ENCODE measurements around the gene HECW1.

DNA sequence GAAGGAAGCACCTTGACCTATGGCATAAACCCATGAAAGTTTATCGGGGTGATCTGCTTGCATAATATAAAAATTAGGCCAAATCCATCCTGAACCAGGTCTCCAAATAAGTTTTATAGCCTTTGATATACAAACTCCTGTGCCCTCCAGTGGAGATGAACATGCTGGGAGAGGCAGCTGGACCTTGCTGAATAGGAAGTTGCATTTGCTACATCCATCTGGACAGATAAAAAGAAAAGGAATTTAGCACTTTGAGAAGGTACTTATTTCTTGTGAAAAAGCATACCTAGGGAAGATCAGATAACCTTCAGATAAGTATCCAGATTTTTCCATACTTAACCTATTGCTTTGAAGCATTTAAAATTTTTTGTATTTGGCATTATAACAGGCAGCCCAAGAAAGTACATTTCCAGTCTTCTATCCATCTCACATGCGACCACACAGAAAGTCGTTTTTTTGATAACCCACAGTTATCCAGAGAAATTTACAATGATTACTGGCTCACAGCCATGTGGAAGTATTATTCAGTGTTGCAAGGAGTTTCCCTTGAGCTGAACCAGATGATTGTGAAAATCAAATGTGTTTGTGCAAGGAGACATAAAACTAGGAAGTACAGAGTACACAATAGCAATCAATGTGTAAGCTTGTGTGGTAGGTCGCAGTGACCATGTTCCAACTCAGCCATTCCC is 346.0 kb downstream of the HECW1 start:
- TF ChIP-seq, protein P1, sequence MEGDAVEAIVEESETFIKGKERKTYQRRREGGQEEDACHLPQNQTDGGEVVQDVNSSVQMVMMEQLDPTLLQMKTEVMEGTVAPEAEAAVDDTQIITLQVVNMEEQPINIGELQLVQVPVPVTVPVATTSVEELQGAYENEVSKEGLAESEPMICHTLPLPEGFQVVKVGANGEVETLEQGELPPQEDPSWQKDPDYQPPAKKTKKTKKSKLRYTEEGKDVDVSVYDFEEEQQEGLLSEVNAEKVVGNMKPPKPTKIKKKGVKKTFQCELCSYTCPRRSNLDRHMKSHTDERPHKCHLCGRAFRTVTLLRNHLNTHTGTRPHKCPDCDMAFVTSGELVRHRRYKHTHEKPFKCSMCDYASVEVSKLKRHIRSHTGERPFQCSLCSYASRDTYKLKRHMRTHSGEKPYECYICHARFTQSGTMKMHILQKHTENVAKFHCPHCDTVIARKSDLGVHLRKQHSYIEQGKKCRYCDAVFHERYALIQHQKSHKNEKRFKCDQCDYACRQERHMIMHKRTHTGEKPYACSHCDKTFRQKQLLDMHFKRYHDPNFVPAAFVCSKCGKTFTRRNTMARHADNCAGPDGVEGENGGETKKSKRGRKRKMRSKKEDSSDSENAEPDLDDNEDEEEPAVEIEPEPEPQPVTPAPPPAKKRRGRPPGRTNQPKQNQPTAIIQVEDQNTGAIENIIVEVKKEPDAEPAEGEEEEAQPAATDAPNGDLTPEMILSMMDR (conservative IDR thresholded peaks at IDR 0.05): no peak
- TF ChIP-seq EZH2 (IDR thresholded peaks at IDR 0.05; ENCODE audit: low read depth): no peak

Measured in PC-9 (cell line).